Thyroid gland (tissue), 4 donors: ENCODE measurements around the gene RIC1. TPM values are rescaled to one million over a fixed set of nuclear protein-coding genes. Genes with fewer than 3 reads are reported as not detected.

Experiments used
- DNase-seq, 2 donors: peaks; one replicate each; pipeline ENCODE4 v3.0.0-alpha.2; 2019
- H3K27ac ChIP-seq, 3 donors: fragments of 200-600 bp; sonication (generic); 1 replicate in 2 of 3; 2 replicates in 1 of 3; pipeline ENCODE4 v1.5.1; 2016 to 2019; ENCODE audit warnings: mild to moderate bottlenecking in 1 of 3, moderate library complexity in 1 of 3
- H3K27me3 ChIP-seq: fragments of 200-600 bp; sonication (generic); one replicate; pipeline ENCODE4 v1.5.1; 2019
- H3K36me3 ChIP-seq, 2 donors: fragments of 200-600 bp; sonication (generic); one replicate each; pipeline ENCODE4 v1.5.1; 2016 to 2019
- H3K4me1 ChIP-seq, 2 donors: fragments of 200-600 bp; sonication (generic); one replicate each; pipeline ENCODE4 v1.5.1; 2017 to 2019
- H3K4me3 ChIP-seq, 3 donors: fragments of 200-600 bp; sonication (generic); replicated peaks in 1 of 3; 1 replicate in 2 of 3; 2 replicates in 1 of 3; pipeline ENCODE4 v1.5.1; 2016; ENCODE audit warnings: mild to moderate bottlenecking in 1 of 3
- H3K9me3 ChIP-seq: fragments of 200-600 bp; sonication (generic); one replicate; pipeline ENCODE4 v1.5.1; 2017
- POLR2A ChIP-seq, 2 donors: fragments of 450-650 bp; IDR thresholded peaks; one replicate each; pipeline ENCODE4 v1.6.1; 2017; ENCODE audit warnings: antibody characterized with exemption in 2 of 2, mild to moderate bottlenecking in 2 of 2, moderate library complexity in 1 of 2
- WGBS, 2 donors: methylation state at CpG; one replicate each; pipeline ENCODE4 v1.1.5; 2017; 5-methylcytosine and 5-hydroxymethylcytosine counted together
- intact Hi-C: fragments of 100-400 bp; cut with DNase I; formaldehyde crosslinking; loops from one replicate; pipeline ENCODE4 v1.15.1; 2023
- total RNA-seq, 4 donors: library from RNA; depleted of rRNA; stranded (reverse); fragments of >200 nt; gene quantifications; one replicate each; pipeline ENCODE4 v1.2.3, GENCODE V29; 2016
- TF ChIP-seq, protein P1 (sequence below), 6 experiments: fragments of 200-600 bp in 3 of 6; fragments of 450-650 bp in 3 of 6; sonication (generic) in 3 of 6; IDR thresholded peaks; one replicate each; pipeline ENCODE4 v1.5.1; 2016 to 2019; ENCODE audit warnings: antibody characterized with exemption in 6 of 6, mild to moderate bottlenecking in 2 of 6, inconsistent platforms in 1 of 6, moderate library complexity in 1 of 6

The RIC1 gene
- total RNA-seq, 4 donors from 2014 or later = 42.7 to 56.1 (median 44.9) TPM

DNA sequence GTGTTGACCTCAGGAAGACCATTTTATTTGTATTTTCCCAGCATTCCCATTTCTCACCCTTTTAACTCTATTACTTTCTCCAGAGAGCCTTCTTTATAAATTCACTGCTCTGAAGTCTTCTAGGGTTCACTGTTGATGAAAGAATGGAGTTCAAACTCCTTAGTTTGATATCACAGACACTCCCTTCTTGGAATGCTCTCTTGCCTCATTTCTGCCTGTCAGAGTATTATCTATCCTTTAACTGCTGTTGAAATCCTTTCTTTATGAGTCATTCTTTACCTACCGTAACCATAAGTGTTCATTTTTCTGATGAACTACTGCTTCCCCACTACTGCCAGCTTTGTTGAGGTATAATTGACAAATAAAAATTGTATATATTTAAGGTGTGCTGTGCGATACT, 4.3 kb downstream of the RIC1 start:
- H3K4me1 ChIP-seq = peaks cover 12 to 15% of the 10 kb centered on the region in 2 donors
- no peak overlapping the region for H3K27ac ChIP-seq
- no peak for DNase-seq
- 83 to 93% methylated on average over 2 of the region's 2 CpGs for WGBS, 2 donors
- intact Hi-C loops = no loop called here
- TF ChIP-seq, protein P1, sequence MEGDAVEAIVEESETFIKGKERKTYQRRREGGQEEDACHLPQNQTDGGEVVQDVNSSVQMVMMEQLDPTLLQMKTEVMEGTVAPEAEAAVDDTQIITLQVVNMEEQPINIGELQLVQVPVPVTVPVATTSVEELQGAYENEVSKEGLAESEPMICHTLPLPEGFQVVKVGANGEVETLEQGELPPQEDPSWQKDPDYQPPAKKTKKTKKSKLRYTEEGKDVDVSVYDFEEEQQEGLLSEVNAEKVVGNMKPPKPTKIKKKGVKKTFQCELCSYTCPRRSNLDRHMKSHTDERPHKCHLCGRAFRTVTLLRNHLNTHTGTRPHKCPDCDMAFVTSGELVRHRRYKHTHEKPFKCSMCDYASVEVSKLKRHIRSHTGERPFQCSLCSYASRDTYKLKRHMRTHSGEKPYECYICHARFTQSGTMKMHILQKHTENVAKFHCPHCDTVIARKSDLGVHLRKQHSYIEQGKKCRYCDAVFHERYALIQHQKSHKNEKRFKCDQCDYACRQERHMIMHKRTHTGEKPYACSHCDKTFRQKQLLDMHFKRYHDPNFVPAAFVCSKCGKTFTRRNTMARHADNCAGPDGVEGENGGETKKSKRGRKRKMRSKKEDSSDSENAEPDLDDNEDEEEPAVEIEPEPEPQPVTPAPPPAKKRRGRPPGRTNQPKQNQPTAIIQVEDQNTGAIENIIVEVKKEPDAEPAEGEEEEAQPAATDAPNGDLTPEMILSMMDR (IDR thresholded peaks at IDR 0.05) = no peak
- TF ChIP-seq POLR2A (IDR thresholded peaks at IDR 0.05) = no peak
- H3K36me3 ChIP-seq = no peaks in the 10 kb centered on the region
- H3K27me3 ChIP-seq = no peaks in the 10 kb centered on the region
- H3K4me3 ChIP-seq = no peak overlapping the region
- H3K9me3 ChIP-seq = no peaks in the 10 kb centered on the region

DNA sequence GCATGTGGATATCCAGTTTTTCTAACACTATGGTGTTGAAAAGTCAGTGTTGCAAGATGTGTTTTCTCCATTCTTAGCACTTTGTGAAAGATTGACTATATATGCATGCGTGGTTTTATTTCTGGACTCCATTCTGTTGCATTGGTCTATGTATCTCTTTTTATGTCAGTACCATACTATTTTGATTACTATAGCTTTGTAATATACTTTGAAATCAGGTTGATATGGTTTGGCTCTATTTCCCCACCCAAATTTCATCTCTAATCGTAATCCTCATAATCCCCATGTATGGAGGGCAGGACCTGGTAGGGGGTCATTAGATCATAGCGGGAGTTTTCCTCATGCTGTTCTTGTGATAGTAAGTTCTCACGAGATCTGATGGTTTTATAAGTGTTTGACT, 6.5 kb downstream of the RIC1 start:
- H3K4me3 ChIP-seq = no peak overlapping the region
- H3K9me3 ChIP-seq = no peaks in the 10 kb centered on the region
- intact Hi-C loops = no loop called here
- H3K36me3 ChIP-seq = no peaks in the 10 kb centered on the region
- no peak for DNase-seq
- H3K27ac ChIP-seq = no peak overlapping the region
- peaks cover 11 to 12% of the 10 kb centered on the region in 2 donors for H3K4me1 ChIP-seq
- TF ChIP-seq POLR2A (IDR thresholded peaks at IDR 0.05) = no peak
- TF ChIP-seq, protein P1 (IDR thresholded peaks at IDR 0.05) = no peak
- WGBS, 2 donors = 96 to 98% methylated on average over 4 of the region's 4 CpGs
- H3K27me3 ChIP-seq = no peaks in the 10 kb centered on the region

DNA sequence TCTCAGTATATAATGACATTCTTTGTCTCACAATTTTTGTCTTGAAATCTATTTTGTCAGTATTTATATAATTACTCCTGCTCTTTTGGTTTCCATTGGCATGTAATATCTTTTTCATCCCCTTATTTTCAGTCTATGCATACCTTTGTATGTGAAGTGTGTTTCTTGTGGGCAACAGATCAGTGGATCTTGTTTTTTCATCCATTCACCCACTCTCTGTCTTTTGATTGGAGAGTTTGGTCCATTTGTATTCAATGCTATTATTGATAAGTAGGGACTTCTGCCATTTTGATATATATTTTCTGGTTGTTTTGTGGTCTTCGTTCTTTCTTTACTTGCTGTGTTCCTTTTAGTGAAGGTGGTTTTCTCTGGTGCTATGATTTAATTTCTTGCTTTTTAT, 10.9 kb downstream of the RIC1 start:
- no peaks in the 10 kb centered on the region for H3K9me3 ChIP-seq
- intact Hi-C loops = no loop called here
- no peaks in the 10 kb centered on the region for H3K4me1 ChIP-seq
- no peak for DNase-seq
- TF ChIP-seq POLR2A (IDR thresholded peaks at IDR 0.05) = no peak
- TF ChIP-seq, protein P1 (IDR thresholded peaks at IDR 0.05) = no peak
- WGBS, 2 donors = 98 to 100% methylated on average over 1 of the region's 1 CpG
- H3K4me3 ChIP-seq = no peak overlapping the region
- no peaks in the 10 kb centered on the region for H3K36me3 ChIP-seq
- no peak overlapping the region for H3K27ac ChIP-seq
- H3K27me3 ChIP-seq = no peaks in the 10 kb centered on the region

DNA sequence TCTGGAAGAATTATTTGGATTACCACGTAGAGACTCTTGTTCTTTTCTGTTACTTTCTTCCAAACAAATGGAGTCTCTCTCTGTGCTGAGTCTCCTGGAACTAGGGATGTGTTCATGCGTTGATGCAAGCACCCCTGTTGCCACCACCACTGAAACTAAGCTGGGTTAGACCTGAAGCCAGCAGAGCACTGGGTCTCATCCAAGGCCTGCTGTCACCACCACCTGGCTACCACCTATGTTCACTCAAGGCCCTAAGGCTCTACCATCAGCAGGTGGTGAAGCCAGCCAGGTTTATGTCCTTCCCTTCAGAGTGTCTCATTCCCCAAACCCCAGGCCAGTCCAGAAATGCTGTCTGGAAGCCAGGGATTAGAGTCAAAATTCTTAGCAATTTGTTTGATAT, 13.3 kb downstream of the RIC1 start:
- TF ChIP-seq, protein P1 (IDR thresholded peaks at IDR 0.05) = no peak
- TF ChIP-seq POLR2A (IDR thresholded peaks at IDR 0.05) = no peak
- 91 to 96% methylated on average over 2 of the region's 2 CpGs for WGBS, 2 donors
- no peaks in the 10 kb centered on the region for H3K9me3 ChIP-seq
- no peaks in the 10 kb centered on the region for H3K27me3 ChIP-seq
- H3K4me1 ChIP-seq = peaks cover 9 to 10% of the 10 kb centered on the region in 2 donors
- H3K4me3 ChIP-seq = no peak overlapping the region
- DNase-seq = no peak
- intact Hi-C loops = no loop called here
- no peak overlapping the region for H3K27ac ChIP-seq
- no peaks in the 10 kb centered on the region for H3K36me3 ChIP-seq

DNA sequence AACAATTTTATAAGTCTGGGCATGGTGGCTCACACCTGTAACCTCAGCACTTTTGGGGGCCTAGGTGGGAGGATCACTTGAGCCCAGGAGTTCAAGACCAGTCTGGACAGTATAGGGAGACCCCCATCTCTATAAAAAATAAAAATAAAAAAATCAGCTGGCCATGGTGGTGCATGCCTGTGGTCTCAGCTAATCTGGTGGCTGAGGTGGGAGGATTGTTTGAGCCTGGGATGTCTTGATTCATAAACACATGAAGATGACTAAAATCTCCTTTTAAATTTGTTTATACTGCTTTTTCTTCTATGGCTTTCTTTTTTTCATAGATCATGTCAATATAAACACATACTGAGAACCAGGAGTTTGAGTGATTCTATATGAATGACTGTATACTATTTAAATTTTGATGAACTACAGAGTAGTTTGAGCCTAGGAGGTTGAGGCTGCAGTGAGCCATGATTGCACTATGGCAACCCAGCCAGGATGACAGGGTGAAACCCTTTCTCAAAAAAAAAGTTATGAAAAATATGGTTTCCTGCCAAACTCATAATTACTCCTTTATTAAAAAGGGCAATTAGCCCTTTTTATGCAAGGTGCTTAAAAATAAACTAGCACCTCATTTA, 14.2 kb downstream of the RIC1 start:
- H3K9me3 ChIP-seq = no peaks in the 10 kb centered on the region
- DNase-seq = no peak
- H3K27me3 ChIP-seq = no peaks in the 10 kb centered on the region
- TF ChIP-seq POLR2A (IDR thresholded peaks at IDR 0.05) = no peak
- TF ChIP-seq, protein P1 (IDR thresholded peaks at IDR 0.05) = no peak
- no peak overlapping the region for H3K4me3 ChIP-seq
- intact Hi-C loops = no loop called here
- H3K27ac ChIP-seq = no peak overlapping the region
- H3K36me3 ChIP-seq = no peaks in the 10 kb centered on the region
- peaks cover 10 to 15% of the 10 kb centered on the region in 2 donors for H3K4me1 ChIP-seq
